Mammary epithelial cell (primary cell): ENCODE results near the gene GAA.

Source experiments
- EZH2 ChIP-seq: IDR thresholded peaks from 2 replicates; pipeline ENCODE4 v1.6.1; 2012; ENCODE audit warnings: low read length, inconsistent platforms, borderline replicate concordance
- TF ChIP-seq, protein P1 (sequence below), 2 donors: IDR thresholded peaks in 1 of 2; conservative IDR thresholded peaks in 1 of 2; 2 replicates each; pipeline ENCODE4 v1.5.1; 2011 to 2012; ENCODE audit warnings: inconsistent platforms in 2 of 2, low read length in 2 of 2, mild to moderate bottlenecking in 2 of 2, control low read depth in 1 of 2, low read depth in 1 of 2; ENCODE audit not compliant: insufficient read depth in 1 of 2; ENCODE audit errors: extremely low read depth in 1 of 2

DNA sequence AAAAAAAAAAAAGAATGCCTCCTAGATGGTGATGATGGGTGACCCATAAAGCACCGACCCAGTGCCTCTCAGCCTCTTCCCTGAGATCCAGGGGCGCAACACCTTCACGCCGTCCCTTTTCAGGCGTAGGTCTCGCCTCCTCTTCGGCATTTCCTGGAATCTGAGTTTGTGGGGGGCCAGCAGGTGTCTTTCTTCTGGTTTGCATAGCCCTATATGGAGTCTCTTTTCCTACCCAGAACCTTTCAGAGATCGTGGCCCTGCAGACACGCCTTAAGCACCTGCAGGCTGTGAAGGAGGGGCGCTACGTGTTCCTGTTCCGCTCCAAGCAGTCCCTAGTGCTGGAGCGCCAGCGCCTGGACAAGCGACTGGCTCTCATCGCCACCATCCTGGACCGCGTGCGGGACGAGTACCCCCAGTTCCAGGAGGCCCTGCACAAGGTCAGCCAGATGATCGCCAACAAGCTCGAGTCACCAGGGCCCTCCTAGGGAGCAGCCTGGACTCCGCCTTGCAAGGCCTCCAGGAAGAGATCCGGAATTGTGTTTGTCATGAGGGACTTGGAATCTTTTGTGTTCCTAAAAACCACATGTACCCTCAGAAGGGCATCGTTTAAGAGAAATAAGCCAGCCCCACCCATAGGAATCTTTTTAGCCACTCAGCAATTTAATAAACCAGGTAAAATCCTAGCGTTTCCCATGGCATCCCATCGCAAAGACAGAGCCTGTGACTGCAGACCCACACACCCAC, 1.9 kb upstream of the GAA start:
- TF ChIP-seq, protein P1, sequence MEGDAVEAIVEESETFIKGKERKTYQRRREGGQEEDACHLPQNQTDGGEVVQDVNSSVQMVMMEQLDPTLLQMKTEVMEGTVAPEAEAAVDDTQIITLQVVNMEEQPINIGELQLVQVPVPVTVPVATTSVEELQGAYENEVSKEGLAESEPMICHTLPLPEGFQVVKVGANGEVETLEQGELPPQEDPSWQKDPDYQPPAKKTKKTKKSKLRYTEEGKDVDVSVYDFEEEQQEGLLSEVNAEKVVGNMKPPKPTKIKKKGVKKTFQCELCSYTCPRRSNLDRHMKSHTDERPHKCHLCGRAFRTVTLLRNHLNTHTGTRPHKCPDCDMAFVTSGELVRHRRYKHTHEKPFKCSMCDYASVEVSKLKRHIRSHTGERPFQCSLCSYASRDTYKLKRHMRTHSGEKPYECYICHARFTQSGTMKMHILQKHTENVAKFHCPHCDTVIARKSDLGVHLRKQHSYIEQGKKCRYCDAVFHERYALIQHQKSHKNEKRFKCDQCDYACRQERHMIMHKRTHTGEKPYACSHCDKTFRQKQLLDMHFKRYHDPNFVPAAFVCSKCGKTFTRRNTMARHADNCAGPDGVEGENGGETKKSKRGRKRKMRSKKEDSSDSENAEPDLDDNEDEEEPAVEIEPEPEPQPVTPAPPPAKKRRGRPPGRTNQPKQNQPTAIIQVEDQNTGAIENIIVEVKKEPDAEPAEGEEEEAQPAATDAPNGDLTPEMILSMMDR (conservative IDR thresholded peaks at IDR 0.05 in 1 of 2, IDR thresholded peaks at IDR 0.05 in 1 of 2; ENCODE audit: extremely low read depth in 1 of 2, insufficient read depth in 1 of 2, low read depth in 1 of 2, low read length in 2 of 2), result no peak
- no peak for TF ChIP-seq EZH2
